ENCODE data around the gene CNOT6.
"Not testable (repeated sequence)": the region's sequence is repeated elsewhere in the genome, so short reads cannot be mapped to it uniquely, and the experiment has no call there.

Gene CNOT6

DNA sequence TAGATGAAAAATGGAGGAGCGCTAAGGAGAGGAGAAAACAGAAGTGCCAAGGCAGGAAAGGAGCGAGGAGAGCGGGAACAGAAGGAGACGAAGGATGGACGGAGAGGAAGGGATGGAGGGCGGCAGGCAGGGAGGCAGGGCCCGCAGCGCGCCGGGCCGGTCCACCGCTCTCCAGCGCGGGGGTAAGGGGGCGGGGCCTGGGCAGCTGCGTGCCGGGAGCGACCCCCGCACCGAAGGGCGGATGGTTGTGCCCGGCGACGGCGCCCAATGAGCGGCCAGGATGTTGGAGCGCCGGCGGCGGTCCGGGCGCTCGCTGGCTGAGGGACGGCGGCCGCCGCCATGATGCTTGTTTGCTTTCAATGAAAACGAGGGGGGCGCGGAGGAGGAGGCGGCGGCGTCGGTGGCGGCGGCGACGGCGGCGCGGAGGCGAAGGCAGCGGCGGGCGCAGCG lies at the start of gene CNOT6:
CNOT6 (plus strand) TSS at position 320 of the 450 bp plus-strand sequence. CDS start 34,898 bp downstream, outside the sequence.
- DNase-seq = peak; percentile 94

DNA sequence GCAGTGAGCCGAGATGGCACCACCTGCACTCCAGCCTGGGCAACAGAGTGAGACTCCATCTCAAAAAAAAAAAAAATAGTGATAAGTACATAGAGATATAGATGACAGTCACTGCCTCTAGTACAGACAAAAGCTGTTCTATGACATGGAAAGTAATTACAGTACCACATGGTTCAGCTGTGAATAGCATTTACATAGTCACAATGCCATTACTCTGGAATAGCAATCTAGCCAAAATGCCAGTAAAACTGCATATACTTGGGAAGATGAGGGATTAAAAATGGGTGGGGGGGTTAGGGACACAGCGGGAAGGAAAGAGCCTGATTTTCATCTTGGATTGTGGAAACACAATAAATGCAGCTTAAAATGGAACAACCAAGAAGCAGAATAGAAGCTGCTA lies 39.4 kb upstream of the CNOT6 start:
- no peak for DNase-seq

DNA sequence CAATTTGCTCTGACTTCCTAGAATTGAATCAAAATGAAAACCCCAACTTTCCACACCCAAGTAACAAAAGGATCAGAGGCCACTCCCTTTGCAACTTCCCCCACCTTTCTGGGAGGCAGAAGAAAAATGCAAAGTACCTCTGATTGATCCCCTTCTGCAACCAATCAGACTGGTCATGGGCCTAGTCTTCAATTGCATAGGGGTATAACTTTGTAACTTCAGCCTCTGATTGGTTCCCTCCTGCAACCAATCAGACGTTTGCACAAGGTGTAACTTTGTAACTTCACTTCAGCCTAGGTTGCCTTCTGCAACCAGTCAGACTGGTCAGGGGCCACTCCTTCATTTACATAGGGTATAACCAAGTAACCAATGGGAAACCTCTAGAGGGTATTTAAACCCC lies 38.3 kb upstream of the CNOT6 start:
- no peak for DNase-seq

DNA sequence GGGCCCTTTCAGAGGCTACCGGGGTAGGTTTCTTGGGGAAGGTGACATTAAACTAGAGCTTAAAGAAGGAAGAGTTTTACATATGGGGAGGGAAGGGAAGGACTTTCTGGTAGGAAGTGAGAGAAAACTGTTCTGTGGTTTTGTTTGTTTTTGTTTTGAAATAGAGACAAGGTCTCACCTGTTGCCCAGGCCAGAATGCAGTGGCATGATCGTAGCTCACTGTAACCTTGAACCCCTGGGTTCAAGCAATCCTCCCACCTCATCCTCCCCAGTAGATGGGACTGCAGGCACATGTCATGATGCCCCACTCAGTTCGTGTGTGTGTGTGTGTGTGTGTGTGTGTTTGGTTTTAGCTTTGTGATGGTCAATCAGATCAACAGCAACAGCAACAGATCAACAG lies 37.4 kb upstream of the CNOT6 start:
- DNase-seq = no peak

DNA sequence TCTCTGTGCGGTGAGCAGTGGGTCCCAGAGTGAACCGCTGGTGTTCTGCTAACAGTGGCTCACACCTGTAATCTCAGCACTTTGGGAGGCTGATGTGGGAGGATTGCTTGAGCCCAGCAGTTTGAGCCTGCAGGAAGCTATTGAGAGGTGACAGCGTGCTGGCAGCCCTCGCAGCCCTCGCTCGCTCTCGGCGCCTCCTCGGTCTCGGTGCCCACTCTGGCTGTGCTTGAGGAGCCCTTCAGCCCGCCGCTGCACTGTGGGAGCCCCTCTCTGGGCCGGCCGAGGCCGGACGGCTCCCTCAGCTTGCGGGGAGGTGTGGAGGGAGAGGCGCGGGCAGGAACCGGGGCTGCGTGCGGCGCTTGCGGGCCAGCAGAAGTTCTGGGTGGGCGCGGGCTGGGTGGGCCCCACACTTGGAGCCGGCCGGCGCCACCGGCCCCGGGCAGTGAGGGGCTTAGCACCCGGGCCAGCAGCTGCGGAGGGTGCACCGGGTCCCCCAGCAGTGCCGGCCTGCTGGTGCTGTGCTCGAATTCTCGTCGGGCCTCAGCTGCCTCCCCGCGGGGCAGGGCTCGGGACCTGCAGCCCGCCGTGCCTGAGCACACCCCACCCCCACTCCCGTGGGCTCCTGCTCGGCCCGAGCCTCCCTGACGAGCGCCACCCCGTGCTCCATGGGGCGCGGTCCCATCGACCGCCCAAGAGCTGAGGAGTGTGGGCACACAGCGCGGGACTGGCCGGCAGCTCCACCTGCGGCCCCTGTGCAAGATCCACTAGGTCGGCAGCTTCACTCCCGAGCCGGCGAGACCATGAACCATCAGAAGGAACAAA lies 35.1 kb upstream of the CNOT6 start:
- DNase-seq = not testable (repeated sequence)

DNA sequence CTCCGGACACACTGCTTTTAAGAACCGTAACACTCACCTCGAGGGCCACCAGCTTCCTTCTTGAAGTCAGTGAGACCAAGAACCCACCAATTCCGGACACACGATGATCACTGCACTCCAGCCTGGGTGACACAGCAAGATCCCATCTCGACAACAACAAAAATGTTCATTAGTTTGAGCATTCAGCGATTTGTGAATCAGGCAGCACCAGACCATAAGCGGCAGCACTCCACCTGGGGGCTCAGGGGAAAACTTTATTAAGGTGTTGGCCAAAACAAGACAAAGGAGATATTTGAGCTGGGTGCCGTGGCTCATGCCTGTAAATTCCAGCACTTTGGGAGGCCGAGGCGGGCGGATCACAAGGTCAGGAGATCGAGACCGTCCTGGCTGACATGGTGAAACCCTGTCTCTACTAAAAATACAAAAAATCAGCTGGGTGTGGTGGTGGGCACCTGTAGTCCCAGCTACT lies 34.5 kb upstream of the CNOT6 start:
- DNase-seq = not testable (repeated sequence)

DNA sequence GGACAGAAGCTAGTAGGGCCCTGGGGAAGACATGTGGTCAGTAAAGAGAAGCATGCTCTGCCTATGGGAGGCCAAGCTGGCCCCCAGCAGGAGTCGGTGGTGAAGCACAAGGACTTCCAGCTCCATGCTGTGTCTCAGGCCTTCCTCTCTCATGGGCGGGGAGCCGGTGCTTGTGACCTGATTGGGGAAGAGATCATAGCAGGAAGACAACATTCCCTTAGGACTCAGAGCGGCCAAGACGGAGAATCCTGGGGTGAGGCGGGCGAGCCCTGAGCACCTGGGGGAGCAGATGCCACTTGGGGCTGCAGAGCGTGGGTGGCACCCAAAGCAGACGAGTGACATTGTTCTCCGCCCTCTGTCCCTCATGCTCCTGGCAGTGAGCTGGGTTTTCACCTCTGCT lies 33.3 kb upstream of the CNOT6 start:
- DNase-seq = no peak

DNA sequence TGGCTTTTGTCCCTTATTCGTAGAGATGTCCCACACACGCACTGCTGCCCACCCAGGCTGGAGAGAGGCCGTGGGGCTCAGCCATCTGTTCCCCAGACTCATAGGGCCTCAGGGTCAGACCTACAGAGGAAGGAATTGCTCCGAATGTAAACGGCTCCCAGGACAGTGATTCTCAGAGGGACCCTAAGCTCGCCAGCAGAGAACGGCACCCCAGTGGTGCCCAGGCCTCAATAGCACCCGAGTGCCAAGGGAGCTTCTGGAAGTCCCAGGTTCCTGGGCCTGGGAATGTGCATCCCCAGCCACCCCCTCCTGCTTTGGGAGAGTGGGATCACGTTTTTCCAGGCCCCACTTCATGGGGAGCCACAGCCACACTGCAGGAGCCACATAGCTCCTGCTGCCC lies 32.9 kb upstream of the CNOT6 start:
- no peak for DNase-seq

DNA sequence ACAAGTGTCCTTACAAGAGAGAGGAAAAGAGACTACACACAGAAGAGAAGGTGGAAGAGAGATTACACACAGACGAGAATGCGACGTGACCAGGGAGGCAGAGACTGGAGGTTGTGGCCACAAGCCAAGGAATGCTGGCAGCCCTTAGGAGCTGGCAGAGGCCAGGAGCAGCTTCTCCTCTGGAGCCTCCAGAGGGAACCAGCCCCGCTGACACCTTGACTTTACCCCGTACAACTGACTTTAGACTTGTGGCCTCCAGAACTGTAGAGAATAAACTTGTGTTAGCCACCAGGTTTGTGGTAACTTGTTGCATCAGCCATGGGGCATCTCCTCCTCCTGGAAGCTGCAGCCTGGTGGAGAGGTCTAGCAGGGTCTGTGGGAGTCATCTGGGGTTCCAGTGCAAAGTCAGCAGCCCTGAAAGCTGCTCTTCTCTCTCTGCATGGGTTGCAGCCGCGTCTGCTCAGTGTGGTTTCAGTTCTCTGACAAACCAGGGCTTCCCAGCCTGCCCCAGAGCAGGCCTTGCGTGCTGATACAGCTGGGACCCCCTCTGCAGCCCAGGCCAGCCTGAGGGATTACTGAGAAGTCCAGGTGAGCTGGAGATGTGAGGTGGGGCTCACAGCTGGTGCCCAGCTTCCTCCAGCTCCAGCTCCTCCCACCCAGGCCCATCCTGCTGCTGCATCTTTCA lies 30.8 kb upstream of the CNOT6 start:
- peak; percentile 30 for DNase-seq

DNA sequence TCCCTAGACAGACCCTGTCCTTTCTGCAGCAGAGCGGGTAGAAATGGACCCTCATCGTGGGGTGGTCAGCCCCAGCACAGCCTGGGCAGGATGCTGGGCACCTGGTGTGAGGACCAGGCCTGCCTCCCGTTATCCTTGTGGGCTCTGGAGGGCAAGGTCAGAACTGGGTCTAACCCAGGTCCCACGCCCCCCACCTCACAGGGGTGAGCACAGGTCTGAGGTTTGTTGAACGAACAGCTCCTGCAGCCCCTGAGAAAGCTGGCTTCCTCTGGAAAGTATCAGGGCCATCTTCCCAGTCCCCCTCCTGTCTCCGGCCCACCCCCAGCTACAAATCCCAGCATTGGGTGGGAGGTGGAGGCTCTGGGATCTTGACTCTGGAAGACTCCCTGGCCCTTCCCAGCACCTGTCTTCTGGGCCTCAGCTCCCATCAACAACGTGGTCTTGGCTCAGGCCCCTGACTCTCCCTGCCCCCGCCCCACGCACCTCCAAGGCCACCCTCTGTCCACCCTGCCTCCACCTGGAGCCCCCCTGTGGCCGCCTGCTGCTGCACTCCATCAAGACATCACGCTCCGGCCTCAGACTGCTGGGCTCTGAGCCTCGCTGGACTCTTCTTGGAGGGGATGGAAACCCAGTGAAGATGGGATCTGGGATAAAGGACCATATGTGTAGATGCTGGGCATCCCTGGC lies 30.1 kb upstream of the CNOT6 start:
- DNase-seq = no peak

DNA sequence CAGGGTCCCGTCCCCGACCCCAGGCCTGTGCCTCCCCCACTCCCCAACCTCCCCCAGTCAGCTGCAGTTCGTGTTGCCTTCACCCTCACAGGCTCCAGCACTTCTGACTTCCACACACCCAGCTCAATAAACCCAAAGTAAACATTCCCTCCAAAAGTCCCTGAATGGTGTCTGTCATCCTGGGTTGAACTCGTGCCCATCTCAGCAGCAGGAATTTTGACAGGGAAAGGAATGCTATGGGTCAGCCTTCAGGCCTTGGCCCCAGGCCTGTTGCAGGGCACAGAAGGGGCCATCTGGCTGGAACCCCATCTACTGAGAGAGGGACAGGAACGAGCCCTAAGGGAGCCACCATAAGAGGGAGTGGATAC lies 29.6 kb upstream of the CNOT6 start:
- no peak for DNase-seq

DNA sequence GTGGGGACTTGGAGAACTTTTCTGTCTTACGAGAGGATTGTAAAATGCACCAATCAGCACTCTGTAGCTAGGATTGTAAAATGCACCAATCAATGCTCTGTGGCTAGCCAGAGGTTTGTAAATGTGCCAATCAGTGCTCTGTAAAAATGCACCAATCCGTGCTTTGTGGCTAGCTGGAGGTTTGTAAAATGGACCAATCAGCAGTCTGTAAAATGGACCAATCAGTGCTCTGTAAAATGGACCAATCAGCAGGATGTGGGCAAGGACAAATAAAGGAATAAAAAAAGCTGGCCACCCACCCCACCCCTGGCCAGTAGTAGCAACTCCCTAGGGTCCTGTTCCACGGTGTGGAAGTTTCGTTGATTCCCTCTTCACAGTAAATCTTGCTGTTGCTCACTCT lies 29.1 kb upstream of the CNOT6 start:
- DNase-seq = not testable (repeated sequence)

DNA sequence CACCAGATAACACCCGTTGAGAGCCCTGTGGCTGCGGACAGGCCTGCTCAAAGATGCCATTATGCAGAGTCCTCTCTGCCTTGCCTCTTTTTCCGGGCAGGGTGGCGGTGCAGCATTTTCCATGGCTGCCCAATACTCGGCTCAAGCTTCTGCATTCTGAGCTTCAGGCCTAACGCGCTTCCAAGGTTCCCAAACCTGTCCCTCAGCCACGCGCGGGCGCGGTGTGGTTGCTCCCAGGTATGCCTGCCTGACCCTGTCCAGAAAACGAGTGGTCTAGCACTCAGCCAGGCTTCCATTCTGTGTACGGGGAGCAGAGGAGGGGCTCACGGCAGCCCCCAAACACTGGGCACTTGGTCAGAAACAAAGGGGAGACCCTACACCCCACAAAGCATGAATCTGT lies 27.9 kb upstream of the CNOT6 start:
- DNase-seq = no peak

DNA sequence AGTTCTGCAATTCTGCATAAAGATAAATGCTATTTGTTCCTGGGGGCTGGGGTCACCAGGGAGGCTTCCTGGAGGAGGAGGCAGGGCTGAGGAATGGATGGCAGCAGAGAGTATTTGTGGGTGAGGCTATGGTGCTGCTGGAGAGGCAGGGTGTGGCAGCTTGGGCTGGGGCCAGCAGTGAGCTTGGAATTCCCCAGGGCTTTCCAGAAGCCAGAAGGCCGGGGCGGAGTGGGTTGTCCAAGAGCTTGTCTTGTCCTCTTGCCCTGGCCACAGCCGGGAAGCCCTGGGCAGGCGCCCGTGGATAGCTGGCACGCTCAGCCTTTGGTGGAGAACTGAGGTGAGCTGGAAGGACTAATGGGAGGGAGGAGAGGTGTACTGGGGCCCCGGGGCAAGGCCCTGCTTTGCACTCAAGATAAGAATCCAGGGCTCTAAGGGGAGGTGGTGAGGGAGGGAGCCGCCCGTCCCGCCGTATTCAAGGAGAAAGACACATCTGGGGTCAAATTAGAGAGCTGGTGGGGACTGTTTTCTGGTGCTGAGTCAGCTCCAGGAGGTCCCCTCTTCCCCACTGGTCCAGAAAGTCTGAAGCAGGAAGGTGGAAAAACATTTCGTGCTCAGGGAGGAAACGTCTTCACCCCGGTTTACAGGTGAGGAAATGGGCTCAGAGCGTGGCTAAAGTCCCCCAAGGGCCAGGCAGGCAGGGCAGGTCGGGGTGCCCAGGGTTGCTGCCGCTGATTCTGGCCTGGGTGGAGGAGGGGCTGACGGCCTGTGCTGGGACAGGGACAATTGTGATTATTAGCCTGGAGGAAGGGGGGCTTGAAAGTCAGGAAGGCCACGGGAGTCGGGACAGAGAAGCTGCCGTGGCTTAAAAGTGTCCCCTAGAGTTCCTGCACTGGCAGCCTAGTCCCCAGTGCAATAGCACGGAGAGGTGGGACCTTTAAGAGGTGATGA lies 26.9 kb upstream of the CNOT6 start:
- no peak for DNase-seq

DNA sequence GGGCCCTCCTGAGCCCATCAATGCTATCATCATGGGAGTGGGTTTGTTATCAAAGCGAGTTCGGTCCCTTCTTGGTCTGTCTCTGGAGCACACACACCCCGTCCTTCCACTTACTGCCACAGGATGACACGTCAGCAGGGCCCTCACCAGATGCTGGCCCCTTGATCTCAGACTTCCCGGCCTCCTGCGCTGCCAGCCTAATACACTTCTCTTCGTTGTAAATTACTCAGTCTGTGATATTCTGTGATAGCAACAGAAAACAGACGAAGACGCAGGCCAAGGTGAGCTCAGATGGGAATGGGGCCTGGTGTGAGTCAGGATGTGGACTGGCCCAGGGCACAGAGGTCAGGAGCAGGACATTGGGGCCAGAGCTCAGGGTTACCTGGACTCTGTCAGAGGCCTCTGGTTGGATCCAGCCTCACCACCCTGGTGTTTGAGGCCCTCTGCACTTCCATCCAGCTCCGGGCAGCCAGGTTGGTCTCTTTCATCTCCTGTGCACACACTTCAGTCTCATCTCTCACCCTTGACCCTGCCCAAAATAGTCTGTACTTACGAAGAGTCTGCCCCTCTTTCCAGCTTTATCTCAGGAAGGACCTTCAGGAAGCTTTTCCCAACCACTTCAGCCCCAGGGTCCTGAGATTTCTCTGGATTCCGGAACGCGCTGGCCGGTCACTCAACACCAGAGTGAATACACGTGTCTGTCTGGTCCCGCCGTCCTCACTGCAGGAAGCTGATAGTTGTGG lies 26.0 kb upstream of the CNOT6 start:
- DNase-seq = no peak

DNA sequence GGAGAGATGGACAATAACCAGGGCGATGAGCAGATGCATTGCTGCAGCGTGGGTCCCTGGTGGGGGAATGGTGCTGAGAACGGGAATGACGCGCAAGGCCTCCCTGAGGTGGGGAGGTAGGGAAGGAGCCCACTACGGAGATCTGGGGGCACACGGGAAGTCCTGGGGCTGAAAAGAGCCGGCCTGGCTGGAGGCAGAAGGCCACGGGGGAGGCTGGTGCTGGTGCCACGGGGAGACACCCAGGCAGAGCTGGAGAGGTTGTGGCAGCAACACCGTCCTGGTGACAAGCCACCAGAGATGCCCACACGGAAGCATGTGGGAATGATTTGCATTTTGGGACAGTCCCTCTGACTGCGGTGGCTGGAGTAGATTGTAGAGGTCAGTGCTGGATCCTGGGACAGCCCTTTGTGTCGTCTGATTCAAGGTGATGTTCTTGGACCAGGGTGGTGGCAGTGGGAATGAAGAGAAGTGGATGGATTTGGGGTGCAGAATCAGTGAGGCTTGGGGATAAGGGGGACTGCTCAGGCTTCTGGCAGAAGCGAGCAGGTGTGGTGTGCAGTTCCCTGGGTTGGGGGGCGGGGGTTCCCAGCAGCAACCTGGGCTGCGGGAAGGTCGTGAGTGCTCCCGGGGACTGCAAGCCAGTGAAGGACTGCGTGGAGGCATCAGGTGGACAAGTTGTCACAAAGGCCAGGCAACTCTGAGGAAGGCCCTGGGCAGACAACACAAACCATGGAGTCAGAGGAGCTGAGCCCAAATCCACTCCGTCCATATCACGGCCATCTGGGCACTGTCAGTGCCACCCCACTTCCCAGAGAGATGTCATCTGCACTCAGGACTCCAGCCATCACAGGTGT lies 25.2 kb upstream of the CNOT6 start:
- no peak for DNase-seq

DNA sequence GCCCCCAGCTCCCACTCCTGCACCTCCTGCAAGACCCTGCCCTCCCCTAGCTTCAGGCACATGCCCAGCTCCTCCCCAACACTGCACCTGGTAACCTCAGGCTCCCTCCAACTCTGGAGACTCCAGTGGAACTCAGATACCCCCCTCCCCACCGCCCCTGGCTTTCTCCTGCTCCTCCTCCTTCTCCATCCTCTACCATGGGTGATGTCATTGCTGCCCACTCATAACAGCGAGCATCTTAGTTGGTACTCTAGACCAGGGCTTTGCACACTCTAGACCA lies 24.7 kb upstream of the CNOT6 start:
- no peak for DNase-seq

DNA sequence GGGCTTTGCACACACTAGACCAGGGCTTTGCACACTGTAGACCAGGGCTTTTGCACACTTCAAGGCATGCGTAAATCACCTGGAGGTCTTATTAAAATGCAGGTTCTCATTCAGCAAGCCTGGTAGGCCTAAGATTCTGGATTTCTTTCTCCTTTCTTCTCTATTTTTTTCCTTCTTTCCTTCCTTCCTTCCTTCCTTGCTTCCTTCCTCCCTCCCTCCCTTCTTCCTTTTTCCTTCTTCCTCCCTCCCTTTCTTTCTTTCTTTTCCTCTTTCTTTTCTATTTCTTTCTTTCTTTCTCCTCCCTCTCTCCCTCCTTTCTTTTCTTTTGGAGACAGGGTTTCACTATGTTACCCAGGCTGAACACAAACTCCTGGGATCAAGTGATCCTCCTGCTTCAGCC lies 24.3 kb upstream of the CNOT6 start:
- no peak for DNase-seq

DNA sequence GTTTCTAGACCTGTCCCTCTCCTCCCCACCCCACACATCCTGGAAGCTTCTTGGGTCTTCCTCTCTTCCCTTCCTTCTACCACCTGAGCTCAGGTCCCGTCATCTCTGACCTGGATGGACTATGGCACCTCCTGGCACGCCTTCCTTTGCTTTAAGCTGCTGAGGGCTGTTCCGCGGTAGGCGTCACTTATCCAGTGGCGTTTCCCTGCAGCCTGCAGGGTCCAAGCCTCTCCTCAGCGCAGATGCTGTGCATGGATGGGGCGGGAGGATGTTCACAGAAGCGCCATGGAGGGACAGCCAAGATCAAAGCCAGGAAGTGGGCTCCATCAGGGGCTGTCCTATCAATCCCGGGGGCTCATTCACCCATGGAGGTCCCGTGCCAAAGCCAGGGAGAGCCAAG lies 23.8 kb upstream of the CNOT6 start:
- DNase-seq = no peak

DNA sequence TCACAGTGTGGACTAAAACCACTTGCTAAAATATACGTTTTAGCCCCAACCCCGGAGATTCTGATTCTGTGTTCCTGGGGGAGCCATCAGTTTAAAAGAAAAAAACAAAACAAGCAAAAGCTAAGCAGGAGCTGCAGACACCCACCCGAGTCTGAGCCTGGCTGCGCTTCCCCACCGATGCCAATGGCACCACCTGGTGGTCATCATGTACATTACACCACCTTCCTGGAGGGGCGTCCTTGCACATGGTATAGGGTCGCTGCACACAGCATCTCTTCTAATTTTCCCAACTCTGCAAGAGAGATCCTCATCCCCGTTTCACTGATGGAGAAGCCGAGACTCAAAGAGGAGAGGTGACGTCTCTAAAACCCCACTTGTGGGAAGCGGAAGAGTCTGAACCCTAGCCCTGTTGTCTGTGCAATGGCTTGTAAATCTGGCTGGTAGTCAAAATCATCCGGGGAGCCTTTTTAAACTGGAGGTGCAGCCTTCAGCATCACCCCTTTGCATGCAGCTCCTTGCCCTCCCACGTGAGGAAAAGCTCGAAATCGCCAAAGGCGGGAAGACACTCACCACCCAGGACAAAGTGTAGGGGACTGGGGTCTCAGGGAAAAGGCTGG lies 23.1 kb upstream of the CNOT6 start:
- DNase-seq = peak; percentile 46

DNA sequence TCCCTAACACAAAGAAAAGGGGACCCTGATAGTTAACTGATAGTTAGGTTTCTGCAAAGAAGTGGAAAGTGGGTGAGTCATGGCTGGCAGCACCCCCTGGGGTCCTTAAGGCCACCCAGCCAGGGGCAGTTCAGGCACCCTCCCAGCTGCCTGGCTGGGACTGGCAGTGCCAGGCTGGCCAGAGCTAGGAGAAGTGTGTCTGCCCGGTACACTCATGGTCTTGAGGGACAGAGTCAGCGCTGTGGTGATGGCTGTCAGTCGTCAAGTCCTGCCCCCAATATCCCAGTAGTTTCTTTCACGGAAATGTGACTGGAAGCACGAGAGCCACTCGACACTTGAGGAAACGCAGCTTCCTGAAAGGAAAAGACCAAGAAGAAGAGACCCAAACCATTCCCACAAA lies 22.3 kb upstream of the CNOT6 start:
- no peak for DNase-seq

All from RPMI8226 (cell line).